HG03521 (cell line): ENCODE data around the gene HES3.

Source experiments
- ATAC-seq: cut with Tn5 transposase; IDR thresholded peaks from one replicate; pipeline ENCODE4 v1.9.1; 2021; ENCODE audit warnings: mild to moderate bottlenecking, moderate library complexity; ENCODE audit not compliant: unreplicated experiment

The HES3 gene

GRCh38 chr1:6260961-6261614 is 17.1 kb downstream of the HES3 start, which contains the start of gene GPR153:
TSS of gene GPR153 (minus strand) at chr1:6261098. CDS start at chr1:6254905, 6,193 bp downstream.
- ATAC-seq = no peak

GRCh38 chr1:6261615-6261995 is 17.6 kb downstream of the HES3 start:
- ATAC-seq = no peak

- no peak for ATAC-seq
These were observed 18.8 kb downstream of the HES3 start for GRCh38 chr1:6262555-6263420.

- no peak for ATAC-seq
These were observed 19.7 kb downstream of the HES3 start for GRCh38 chr1:6263716-6264115.

GRCh38 chr1:6265151-6265550 is 21.2 kb downstream of the HES3 start:
- ATAC-seq = no peak

- ATAC-seq = no peak
These were observed 22.7 kb downstream of the HES3 start for GRCh38 chr1:6266641-6267040.

- no peak for ATAC-seq
These were observed 23.8 kb downstream of the HES3 start for GRCh38 chr1:6267686-6268322.

GRCh38 chr1:6268415-6268814 is 24.4 kb downstream of the HES3 start:
- no peak for ATAC-seq

GRCh38 chr1:6269296-6269695 is 25.3 kb downstream of the HES3 start:
- no peak for ATAC-seq

- no peak for ATAC-seq
These were observed 25.9 kb downstream of the HES3 start for GRCh38 chr1:6269720-6270400.

GRCh38 chr1:6270401-6270800 is 26.4 kb downstream of the HES3 start:
- no peak for ATAC-seq

- ATAC-seq = no peak
These were observed 27.0 kb downstream of the HES3 start for GRCh38 chr1:6271006-6271405.

- no peak for ATAC-seq
These were observed 27.6 kb downstream of the HES3 start for GRCh38 chr1:6271554-6271953.

- no peak for ATAC-seq
These were observed 28.5 kb downstream of the HES3 start for GRCh38 chr1:6272452-6272851.

- no peak for ATAC-seq
These were observed 28.9 kb downstream of the HES3 start for GRCh38 chr1:6272868-6273267.

- no peak for ATAC-seq
These were observed 29.5 kb downstream of the HES3 start for GRCh38 chr1:6273380-6273891.

GRCh38 chr1:6274102-6274501 is 30.1 kb downstream of the HES3 start:
- ATAC-seq = no peak

- no peak for ATAC-seq
These were observed 30.7 kb downstream of the HES3 start for GRCh38 chr1:6274622-6275139.

- no peak for ATAC-seq
These were observed 32.1 kb downstream of the HES3 start for GRCh38 chr1:6275826-6276782.
